Stimulated activated CD4-positive, alpha-beta T cell treated with anti-CD3 and anti-CD28 coated beads, Interleukin-1b, Interleukin-23, amount 100 ng/mL, for 48 hours (primary cell): ENCODE data around the gene TNIP1.
A peak's percentile ranks its signal among the peaks of the same experiment; 100 is the strongest.

ENCODE experiments used
- DNase-seq: peaks from one replicate; pipeline ENCODE4 v3.0.0-alpha.2; 2020

Gene TNIP1

DNA sequence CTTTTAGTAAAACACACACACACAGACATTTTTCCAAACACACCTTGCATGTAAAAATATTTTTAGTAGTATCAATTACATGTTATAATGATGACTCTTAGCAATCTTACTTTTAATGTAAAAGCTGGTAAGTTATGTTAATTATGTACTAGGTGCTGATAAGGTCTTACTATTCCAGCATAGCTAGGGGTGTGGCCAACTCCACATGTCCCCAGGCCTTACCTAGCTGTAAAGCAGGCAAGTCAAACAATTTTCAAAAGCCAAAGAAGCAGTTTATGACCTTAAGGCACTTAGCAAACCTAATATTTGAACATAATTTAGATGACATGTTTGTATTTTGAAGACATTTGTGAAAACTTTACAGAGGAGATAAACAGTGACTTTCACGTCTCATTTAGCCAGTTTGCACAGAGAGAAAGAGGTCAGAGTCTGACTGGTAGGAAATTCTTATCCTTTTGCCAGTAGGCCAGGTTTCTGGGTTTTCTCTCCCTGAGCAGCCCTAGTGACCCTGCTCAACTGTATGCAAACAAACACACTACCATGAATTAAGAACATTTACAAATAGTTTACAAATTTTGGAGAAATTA lies 86.9 kb downstream of the TNIP1 start:
- no peak for DNase-seq

- no peak for DNase-seq
Measured at GRCh38 chr5:150993422-150993821, 87.4 kb downstream of the TNIP1 start.

DNA sequence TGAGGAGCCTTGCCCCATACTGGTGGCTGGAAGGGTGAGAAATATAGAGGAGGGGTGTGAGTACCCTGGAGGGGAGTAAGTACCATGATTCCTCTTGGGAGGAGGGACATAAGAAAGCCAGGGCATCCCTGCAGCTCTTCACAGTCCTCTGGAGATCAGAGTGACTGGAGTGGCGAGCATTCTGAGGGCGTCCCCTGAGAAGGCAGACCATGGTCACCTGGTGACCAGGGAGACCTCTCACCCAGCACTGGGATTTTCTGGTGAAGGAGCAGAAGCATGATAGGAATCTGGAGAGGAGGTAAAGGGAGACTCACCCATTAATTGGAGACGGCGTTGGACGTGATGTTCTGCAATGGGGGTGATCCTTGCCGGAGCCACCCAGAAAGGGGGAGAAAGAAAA lies 88.1 kb downstream of the TNIP1 start:
- DNase-seq, result no peak

- peak; percentile 9 for DNase-seq
Measured at GRCh38 chr5:150989695-150990094, 91.1 kb downstream of the TNIP1 start.

- no peak for DNase-seq
Measured at GRCh38 chr5:150987746-150988145, 93.1 kb downstream of the TNIP1 start.
